ENCODE measurements around the gene PACRG.

The PACRG gene

GRCh38 chr6:163352966-163353365 is 625.2 kb downstream of the PACRG start:
- Histone ChIP-seq H2AK5ac (ENCODE audit: low read length) (no peak overlapping the region), H3K56ac (ENCODE audit: low read length) (no peak overlapping the region), H3K27me3 (ENCODE audit: insufficient read depth, low read length, poor library complexity) (no peaks in the 10 kb centered on the region), H4K5ac (ENCODE audit: low read length) (no peak overlapping the region), H3K4me2 (ENCODE audit: low read length) (no peak overlapping the region), H3K79me1 (ENCODE audit: low read length) (no peaks in the 10 kb centered on the region), H3K9ac (ENCODE audit: low read length) (no peak overlapping the region), H3K79me2 (ENCODE audit: control insufficient read depth, insufficient read depth, low read length) (no peaks in the 10 kb centered on the region), H3K4me1 (ENCODE audit: control insufficient read depth, low read depth, low read length) (peaks cover 5% of the 10 kb centered on the region), H3K18ac (ENCODE audit: low read length) (no peak overlapping the region), H3K23ac (ENCODE audit: low read length) (no peak overlapping the region), H3K27ac (ENCODE audit: low read depth, low read length) (no peak overlapping the region), H2BK5ac (ENCODE audit: low read length) (no peak overlapping the region), H3K4ac (ENCODE audit: low read depth, low read length) (no peak overlapping the region), H3K4me3 (ENCODE audit: low read length) (no peak overlapping the region), H3K36me3 (ENCODE audit: control insufficient read depth, insufficient read depth, low read length) (no peaks in the 10 kb centered on the region), H4K8ac (ENCODE audit: low read depth, low read length) (no peak overlapping the region), H2BK120ac (ENCODE audit: low read depth, low read length) (no peak overlapping the region), H2BK15ac (replicated peaks; ENCODE audit: low read depth) (no peak overlapping the region)
- WGBS (ENCODE audit: extremely low coverage, insufficient coverage, low lambda C conversion rate): no CpG with 5 or more reads among the region's 7 CpGs
- DNase-seq: no peak

- H2BK15ac ChIP-seq (replicated peaks; ENCODE audit: low read depth): no peak overlapping the region
- H3K9ac ChIP-seq (ENCODE audit: low read length): no peak overlapping the region
- H3K23ac ChIP-seq (ENCODE audit: low read length): no peak overlapping the region
- H3K79me2 ChIP-seq (ENCODE audit: control insufficient read depth, insufficient read depth, low read length): no peaks in the 10 kb centered on the region
- H3K56ac ChIP-seq (ENCODE audit: low read length): no peak overlapping the region
- H2AK5ac ChIP-seq (ENCODE audit: low read length): no peak overlapping the region
- H2BK120ac ChIP-seq (ENCODE audit: low read depth, low read length): no peak overlapping the region
- no CpG with 5 or more reads among the region's 8 CpGs for WGBS (ENCODE audit: extremely low coverage, insufficient coverage, low lambda C conversion rate)
- H3K79me1 ChIP-seq (ENCODE audit: low read length): no peaks in the 10 kb centered on the region
- peaks cover 5% of the 10 kb centered on the region for H3K4me1 ChIP-seq (ENCODE audit: control insufficient read depth, low read depth, low read length)
- no peak overlapping the region for H2BK5ac ChIP-seq (ENCODE audit: low read length)
- H4K8ac ChIP-seq (ENCODE audit: low read depth, low read length): no peak overlapping the region
- no peaks in the 10 kb centered on the region for H3K36me3 ChIP-seq (ENCODE audit: control insufficient read depth, insufficient read depth, low read length)
- no peak overlapping the region for H4K5ac ChIP-seq (ENCODE audit: low read length)
- no peak overlapping the region for H3K27ac ChIP-seq (ENCODE audit: low read depth, low read length)
- H3K4me2 ChIP-seq (ENCODE audit: low read length): no peak overlapping the region
- no peak overlapping the region for H3K4me3 ChIP-seq (ENCODE audit: low read length)
- no peak overlapping the region for H3K18ac ChIP-seq (ENCODE audit: low read length)
- DNase-seq: peak; percentile 72
- H3K27me3 ChIP-seq (ENCODE audit: insufficient read depth, low read length, poor library complexity): no peaks in the 10 kb centered on the region
- no peak overlapping the region for H3K4ac ChIP-seq (ENCODE audit: low read depth, low read length)
These were observed 626.3 kb downstream of the PACRG start for GRCh38 chr6:163354085-163354484.

DNA sequence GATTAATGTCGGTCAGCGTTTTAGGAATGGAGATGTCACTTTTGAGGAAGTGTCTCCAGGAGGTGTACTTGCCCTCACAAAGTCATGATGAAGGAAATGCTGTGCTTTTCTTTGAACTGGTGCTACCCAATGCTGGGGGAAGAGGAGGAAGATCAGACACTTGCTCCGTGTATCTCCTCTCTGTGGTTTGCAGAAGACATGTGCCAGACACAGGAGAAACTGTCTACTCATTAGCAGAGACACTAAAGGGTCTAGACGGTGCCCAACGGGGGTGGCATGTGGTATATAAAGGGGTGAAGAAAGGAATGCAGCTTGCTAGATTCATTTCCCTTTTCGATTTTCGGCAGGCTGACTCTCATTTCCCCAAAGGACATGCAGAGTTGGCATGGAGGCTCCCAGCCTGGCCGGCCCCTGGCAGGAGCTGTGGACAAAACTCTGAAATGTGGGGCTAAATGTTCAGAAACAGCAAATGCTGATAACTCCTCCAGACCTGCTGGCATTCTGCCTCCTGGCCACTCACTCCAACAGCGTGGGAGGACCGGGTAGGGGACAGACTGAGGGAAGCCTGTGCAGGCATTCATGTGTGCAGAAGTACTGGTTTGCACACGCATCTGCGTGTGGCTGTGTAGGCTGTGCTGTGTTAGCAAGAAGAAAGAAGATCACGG is 627.1 kb downstream of the PACRG start:
- Histone ChIP-seq H4K5ac (ENCODE audit: low read length) (no peak overlapping the region), H3K4me2 (ENCODE audit: low read length) (no peak overlapping the region), H3K27ac (ENCODE audit: low read depth, low read length) (no peak overlapping the region), H2BK5ac (ENCODE audit: low read length) (no peak overlapping the region), H2BK120ac (ENCODE audit: low read depth, low read length) (no peak overlapping the region), H2BK15ac (replicated peaks; ENCODE audit: low read depth) (no peak overlapping the region), H3K9ac (ENCODE audit: low read length) (no peak overlapping the region), H2AK5ac (ENCODE audit: low read length) (no peak overlapping the region), H3K4me3 (ENCODE audit: low read length) (no peak overlapping the region), H3K23ac (ENCODE audit: low read length) (no peak overlapping the region), H3K4me1 (ENCODE audit: control insufficient read depth, low read depth, low read length) (peaks cover 5% of the 10 kb centered on the region), H4K8ac (ENCODE audit: low read depth, low read length) (no peak overlapping the region), H3K36me3 (ENCODE audit: control insufficient read depth, insufficient read depth, low read length) (no peaks in the 10 kb centered on the region), H3K79me1 (ENCODE audit: low read length) (no peaks in the 10 kb centered on the region), H3K4ac (ENCODE audit: low read depth, low read length) (peak overlapping the region; percentile 1), H3K18ac (ENCODE audit: low read length) (no peak overlapping the region), H3K27me3 (ENCODE audit: insufficient read depth, low read length, poor library complexity) (no peaks in the 10 kb centered on the region), H3K56ac (ENCODE audit: low read length) (peak overlapping the region; percentile 59), H3K79me2 (ENCODE audit: control insufficient read depth, insufficient read depth, low read length) (no peaks in the 10 kb centered on the region)
- no CpG with 5 or more reads among the region's 13 CpGs for WGBS (ENCODE audit: extremely low coverage, insufficient coverage, low lambda C conversion rate)
- no peak for DNase-seq

GRCh38 chr6:163355426-163355991 is 627.7 kb downstream of the PACRG start:
- H3K9ac ChIP-seq (ENCODE audit: low read length): no peak overlapping the region

GRCh38 chr6:163356324-163356723 is 628.5 kb downstream of the PACRG start:
- no peak overlapping the region for H4K8ac ChIP-seq (ENCODE audit: low read depth, low read length)
- no peak overlapping the region for H2BK15ac ChIP-seq (replicated peaks; ENCODE audit: low read depth)
- no peak overlapping the region for H3K4me2 ChIP-seq (ENCODE audit: low read length)
- H3K9ac ChIP-seq (ENCODE audit: low read length): no peak overlapping the region
- H3K56ac ChIP-seq (ENCODE audit: low read length): no peak overlapping the region
- H3K79me2 ChIP-seq (ENCODE audit: control insufficient read depth, insufficient read depth, low read length): no peaks in the 10 kb centered on the region
- no peaks in the 10 kb centered on the region for H3K27me3 ChIP-seq (ENCODE audit: insufficient read depth, low read length, poor library complexity)
- WGBS (ENCODE audit: extremely low coverage, insufficient coverage, low lambda C conversion rate): no CpG with 5 or more reads among the region's 13 CpGs
- H3K23ac ChIP-seq (ENCODE audit: low read length): no peak overlapping the region
- DNase-seq: no peak
- no peak overlapping the region for H2AK5ac ChIP-seq (ENCODE audit: low read length)
- H3K4me1 ChIP-seq (ENCODE audit: control insufficient read depth, low read depth, low read length): peaks cover 5% of the 10 kb centered on the region
- H2BK5ac ChIP-seq (ENCODE audit: low read length): no peak overlapping the region
- no peaks in the 10 kb centered on the region for H3K36me3 ChIP-seq (ENCODE audit: control insufficient read depth, insufficient read depth, low read length)
- no peak overlapping the region for H3K18ac ChIP-seq (ENCODE audit: low read length)
- H3K79me1 ChIP-seq (ENCODE audit: low read length): no peaks in the 10 kb centered on the region
- H4K5ac ChIP-seq (ENCODE audit: low read length): no peak overlapping the region
- no peak overlapping the region for H3K4ac ChIP-seq (ENCODE audit: low read depth, low read length)
- no peak overlapping the region for H3K27ac ChIP-seq (ENCODE audit: low read depth, low read length)
- H3K4me3 ChIP-seq (ENCODE audit: low read length): no peak overlapping the region
- no peak overlapping the region for H2BK120ac ChIP-seq (ENCODE audit: low read depth, low read length)

More at GRCh38 chr6:163355426-163355991, 627.7 kb downstream of the PACRG start:
- Histone ChIP-seq H3K4me3 (ENCODE audit: low read length) (no peak overlapping the region), H3K79me1 (ENCODE audit: low read length) (no peaks in the 10 kb centered on the region), H3K36me3 (ENCODE audit: control insufficient read depth, insufficient read depth, low read length) (no peaks in the 10 kb centered on the region), H2BK5ac (ENCODE audit: low read length) (no peak overlapping the region), H3K23ac (ENCODE audit: low read length) (no peak overlapping the region), H3K4me1 (ENCODE audit: control insufficient read depth, low read depth, low read length) (peaks cover 5% of the 10 kb centered on the region), H3K4ac (ENCODE audit: low read depth, low read length) (no peak overlapping the region), H2BK120ac (ENCODE audit: low read depth, low read length) (no peak overlapping the region), H3K27me3 (ENCODE audit: insufficient read depth, low read length, poor library complexity) (no peaks in the 10 kb centered on the region), H3K18ac (ENCODE audit: low read length) (no peak overlapping the region), H4K5ac (ENCODE audit: low read length) (no peak overlapping the region), H2AK5ac (ENCODE audit: low read length) (no peak overlapping the region), H3K27ac (ENCODE audit: low read depth, low read length) (no peak overlapping the region), H3K56ac (ENCODE audit: low read length) (peak overlapping the region; percentile 59), H4K8ac (ENCODE audit: low read depth, low read length) (no peak overlapping the region), H3K4me2 (ENCODE audit: low read length) (no peak overlapping the region), H3K79me2 (ENCODE audit: control insufficient read depth, insufficient read depth, low read length) (no peaks in the 10 kb centered on the region), H2BK15ac (replicated peaks; ENCODE audit: low read depth) (no peak overlapping the region)
- no CpG with 5 or more reads among the region's 9 CpGs for WGBS (ENCODE audit: extremely low coverage, insufficient coverage, low lambda C conversion rate)
- no peak for DNase-seq

- Histone ChIP-seq H3K27me3 (ENCODE audit: insufficient read depth, low read length, poor library complexity) (no peaks in the 10 kb centered on the region), H4K8ac (ENCODE audit: low read depth, low read length) (no peak overlapping the region), H3K4ac (ENCODE audit: low read depth, low read length) (no peak overlapping the region), H3K23ac (ENCODE audit: low read length) (no peak overlapping the region), H3K79me1 (ENCODE audit: low read length) (no peaks in the 10 kb centered on the region), H2AK5ac (ENCODE audit: low read length) (no peak overlapping the region), H3K4me3 (ENCODE audit: low read length) (no peak overlapping the region), H3K36me3 (ENCODE audit: control insufficient read depth, insufficient read depth, low read length) (no peaks in the 10 kb centered on the region), H2BK15ac (replicated peaks; ENCODE audit: low read depth) (no peak overlapping the region), H3K4me1 (ENCODE audit: control insufficient read depth, low read depth, low read length) (peaks cover 5% of the 10 kb centered on the region), H3K27ac (ENCODE audit: low read depth, low read length) (no peak overlapping the region), H3K79me2 (ENCODE audit: control insufficient read depth, insufficient read depth, low read length) (no peaks in the 10 kb centered on the region), H3K4me2 (ENCODE audit: low read length) (no peak overlapping the region), H3K56ac (ENCODE audit: low read length) (no peak overlapping the region), H2BK5ac (ENCODE audit: low read length) (no peak overlapping the region), H2BK120ac (ENCODE audit: low read depth, low read length) (no peak overlapping the region), H3K18ac (ENCODE audit: low read length) (no peak overlapping the region), H4K5ac (ENCODE audit: low read length) (no peak overlapping the region), H3K9ac (ENCODE audit: low read length) (no peak overlapping the region)
- DNase-seq: no peak
- 100% methylated on average over 3 of the region's 6 CpGs for WGBS (ENCODE audit: extremely low coverage, insufficient coverage, low lambda C conversion rate)
These were observed 629.0 kb downstream of the PACRG start for GRCh38 chr6:163356743-163357142.

Measured in mesendoderm (in vitro differentiated cells).